Memory B cell (primary cell): ENCODE data around the gene ICE1.

ENCODE experiments used
- ATAC-seq: fragments of 150-1000 bp; cut with Tn5 transposase; 2 replicates; pipeline ENCODE4 v1.10.0; 2021; ENCODE audit warnings: low read depth, mild to moderate bottlenecking, moderate library complexity
- DNase-seq, 2 donors: peaks; one replicate each; pipeline ENCODE4 v3.0.0; 2022; ENCODE audit warnings: low spot score in 2 of 2
- H3K27ac Mint-ChIP-seq: one replicate; pipeline ENCODE4 v1.8.0; 2022; ENCODE audit warnings: mild to moderate bottlenecking, moderate library complexity, mixed read lengths
- H3K27me3 Mint-ChIP-seq: one replicate; pipeline ENCODE4 v1.8.0; 2022; ENCODE audit warnings: mixed read lengths
- H3K36me3 Mint-ChIP-seq: one replicate; pipeline ENCODE4 v1.8.0; 2022; ENCODE audit warnings: mild to moderate bottlenecking, mixed read lengths
- H3K4me1 Mint-ChIP-seq: one replicate; pipeline ENCODE4 v1.8.0; 2022; ENCODE audit warnings: mixed read lengths
- H3K4me3 Mint-ChIP-seq: one replicate; pipeline ENCODE4 v1.8.0; 2022; ENCODE audit warnings: mild to moderate bottlenecking, moderate library complexity, mixed read lengths
- H3K9me3 Mint-ChIP-seq: one replicate; pipeline ENCODE4 v1.8.0; 2022; ENCODE audit warnings: mixed read lengths

Gene ICE1

GRCh38 chr5:5416733-5417132 lies 5.7 kb upstream of the ICE1 start:
- Mint-ChIP-seq H3K36me3 (peaks cover 21% of the 10 kb centered on the region), H3K4me1 (peaks cover 10% of the 10 kb centered on the region), H3K9me3 (peaks cover 2% of the 10 kb centered on the region), H3K27ac (no peak overlapping the region), H3K4me3 (no peak overlapping the region), H3K27me3 (no peaks in the 10 kb centered on the region)
- no peak for ATAC-seq
- DNase-seq, result no peak

DNA sequence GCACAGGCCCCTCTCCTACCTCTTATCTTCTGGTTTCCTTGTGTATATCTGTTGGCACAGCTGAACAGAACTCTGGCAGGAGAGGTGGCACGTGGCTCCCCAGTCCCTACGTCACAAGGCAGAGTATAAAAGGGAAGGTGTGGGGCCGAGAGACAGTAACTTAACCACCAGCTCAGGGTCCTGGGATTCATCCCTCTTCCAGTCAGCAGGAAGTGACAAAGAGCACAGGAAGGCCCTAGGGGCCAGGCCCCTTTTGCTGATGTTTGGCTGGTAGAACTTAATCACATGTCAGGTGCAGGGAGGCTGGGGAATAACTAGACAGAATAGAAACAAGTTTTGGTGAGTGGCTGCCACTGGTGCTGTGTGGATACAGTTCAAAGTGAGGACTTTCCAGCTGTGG lies 4.5 kb upstream of the ICE1 start:
- no peak for ATAC-seq
- no peak overlapping the region for H3K27ac Mint-ChIP-seq
- peaks cover 16% of the 10 kb centered on the region for H3K36me3 Mint-ChIP-seq
- H3K9me3 Mint-ChIP-seq, result peaks cover 1% of the 10 kb centered on the region
- H3K4me1 Mint-ChIP-seq, result peaks cover 10% of the 10 kb centered on the region
- DNase-seq, result no peak
- H3K4me3 Mint-ChIP-seq, result no peak overlapping the region
- no peaks in the 10 kb centered on the region for H3K27me3 Mint-ChIP-seq

DNA sequence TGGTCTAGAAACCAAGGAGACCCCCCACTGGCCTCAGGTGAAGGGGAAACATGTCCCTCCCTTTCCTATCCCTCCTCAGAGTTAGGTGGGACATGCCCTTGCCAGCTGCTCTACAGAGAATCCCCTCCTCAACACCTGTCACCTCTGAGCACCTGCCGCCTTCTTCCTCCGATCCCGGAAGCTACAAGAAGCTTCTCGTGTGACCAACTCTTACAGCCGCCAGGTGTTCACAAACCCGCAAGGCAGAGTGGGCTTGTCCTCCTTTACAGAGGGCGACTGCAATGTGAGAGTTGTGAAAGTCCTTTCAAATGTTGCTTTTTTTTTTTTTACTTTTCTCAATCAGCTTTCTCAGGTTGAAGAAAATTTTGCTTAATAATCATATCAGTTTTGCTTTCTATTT lies 3.7 kb upstream of the ICE1 start:
- Mint-ChIP-seq H3K4me3 (no peak overlapping the region), H3K27ac (no peak overlapping the region), H3K9me3 (no peaks in the 10 kb centered on the region), H3K36me3 (peaks cover 16% of the 10 kb centered on the region), H3K4me1 (peaks cover 10% of the 10 kb centered on the region), H3K27me3 (no peaks in the 10 kb centered on the region)
- no peak for DNase-seq
- no peak for ATAC-seq

DNA sequence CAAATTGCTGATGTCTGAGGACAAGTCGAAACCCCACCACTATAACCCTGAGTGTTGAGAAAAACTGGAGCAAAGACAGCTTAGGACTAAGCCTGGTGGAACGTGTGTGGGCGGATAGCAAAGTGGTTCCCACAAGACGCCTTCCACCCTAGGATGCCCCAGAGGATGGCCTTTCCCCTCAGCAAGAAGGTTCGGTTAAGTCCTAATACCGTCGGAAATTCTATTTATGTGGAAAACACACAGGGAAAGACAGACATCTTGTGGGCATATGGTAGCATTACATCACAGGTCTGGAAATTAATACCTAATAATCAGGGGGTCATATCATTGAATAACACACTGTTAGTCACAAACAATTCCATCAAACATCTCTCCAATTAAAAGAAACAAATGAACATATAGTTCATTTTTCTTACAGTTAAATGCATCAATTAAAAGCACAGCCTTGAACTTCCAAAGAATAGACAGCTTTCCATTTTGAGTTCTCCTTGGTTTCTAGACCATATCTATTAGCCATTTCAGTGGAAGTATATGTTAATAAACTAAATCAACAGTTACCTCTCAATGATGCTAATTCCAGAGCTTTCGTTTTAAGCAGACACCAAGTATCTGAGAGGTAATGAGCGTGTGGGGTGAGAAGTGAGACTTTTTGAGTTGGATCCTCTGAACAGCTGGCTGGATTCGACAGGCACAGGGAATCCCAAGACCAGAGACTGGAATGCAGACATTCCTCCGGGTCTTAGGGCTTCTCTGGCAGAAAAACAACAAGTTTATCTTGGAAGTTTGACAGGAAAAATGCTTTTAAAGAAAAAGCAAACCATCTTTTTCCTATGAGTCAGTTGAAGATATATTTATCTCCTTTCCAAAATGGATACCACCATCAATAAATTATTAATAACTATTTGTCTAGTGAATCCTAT lies 2.9 kb upstream of the ICE1 start:
- Mint-ChIP-seq H3K27me3 (no peaks in the 10 kb centered on the region), H3K4me1 (peaks cover 10% of the 10 kb centered on the region), H3K4me3 (no peak overlapping the region), H3K9me3 (no peaks in the 10 kb centered on the region), H3K27ac (no peak overlapping the region), H3K36me3 (peaks cover 14% of the 10 kb centered on the region)
- ATAC-seq (no peak), DNase-seq (no peak)

DNA sequence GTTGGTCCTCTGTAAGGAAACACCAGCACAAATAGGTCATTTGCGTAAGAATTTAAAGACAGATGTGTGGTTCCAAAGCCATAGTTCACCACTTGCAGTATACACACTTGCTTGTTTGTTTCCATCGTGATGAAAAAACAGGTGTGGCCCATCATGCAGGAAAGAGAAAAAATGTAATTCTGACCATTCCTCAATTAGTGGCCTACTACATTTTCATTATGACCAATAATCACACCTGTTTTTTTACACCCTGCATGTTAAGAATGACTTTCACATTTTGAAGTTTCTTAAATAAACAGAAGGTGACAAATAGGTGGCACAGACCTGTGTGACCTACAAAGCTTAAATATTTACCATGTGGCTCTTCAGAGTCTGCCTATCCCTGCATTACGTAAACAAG lies 2.2 kb upstream of the ICE1 start:
- Mint-ChIP-seq H3K9me3 (no peaks in the 10 kb centered on the region), H3K27me3 (no peaks in the 10 kb centered on the region), H3K27ac (no peak overlapping the region), H3K4me1 (peaks cover 10% of the 10 kb centered on the region), H3K4me3 (no peak overlapping the region), H3K36me3 (peaks cover 11% of the 10 kb centered on the region)
- ATAC-seq, result no peak
- DNase-seq, result no peak

- Mint-ChIP-seq H3K27ac (no peak overlapping the region), H3K4me3 (no peak overlapping the region)
These were observed 1.1 kb upstream of the ICE1 start for GRCh38 chr5:5421149-5421960.

GRCh38 chr5:5422819-5423515 lies 490 bp downstream of the ICE1 start:
- H3K9me3 Mint-ChIP-seq, result no peaks in the 10 kb centered on the region

More at GRCh38 chr5:5421149-5421960, 1.1 kb upstream of the ICE1 start:
- peaks cover 8% of the 10 kb centered on the region for H3K36me3 Mint-ChIP-seq
- DNase-seq (peak; percentile 13 to 23), ATAC-seq (no peak)
- no peaks in the 10 kb centered on the region for H3K27me3 Mint-ChIP-seq
- peaks cover 10% of the 10 kb centered on the region for H3K4me1 Mint-ChIP-seq
- no peaks in the 10 kb centered on the region for H3K9me3 Mint-ChIP-seq

DNA sequence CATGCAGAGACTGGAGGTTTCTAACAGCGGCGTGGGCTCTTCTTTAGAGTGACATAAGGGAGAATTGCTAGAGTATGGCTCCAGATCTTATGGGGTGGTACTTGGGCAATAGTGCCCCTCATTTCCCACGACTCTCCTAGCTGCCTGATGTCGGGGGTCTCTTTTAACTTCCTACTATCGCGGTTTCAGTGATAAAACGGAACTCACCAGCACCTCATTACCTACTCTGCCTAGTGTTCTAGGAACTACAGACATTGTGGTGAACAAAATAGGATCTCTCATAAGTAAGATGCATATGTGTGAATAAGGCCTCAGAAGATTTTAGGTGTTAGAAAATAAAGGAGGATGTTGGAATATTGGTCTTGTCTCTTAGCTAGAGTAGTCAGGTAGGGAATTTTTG lies 1.1 kb downstream of the ICE1 start:
- ATAC-seq, result no peak
- no peak overlapping the region for H3K4me3 Mint-ChIP-seq
- H3K27me3 Mint-ChIP-seq, result no peaks in the 10 kb centered on the region
- H3K36me3 Mint-ChIP-seq, result peaks cover 4% of the 10 kb centered on the region
- no peak overlapping the region for H3K27ac Mint-ChIP-seq
- H3K9me3 Mint-ChIP-seq, result no peaks in the 10 kb centered on the region
- peaks cover 19% of the 10 kb centered on the region for H3K4me1 Mint-ChIP-seq
- DNase-seq, result no peak

More at GRCh38 chr5:5422819-5423515, 490 bp downstream of the ICE1 start:
- Mint-ChIP-seq H3K27ac (no peak overlapping the region), H3K36me3 (peaks cover 4% of the 10 kb centered on the region), H3K4me3 (no peak overlapping the region), H3K27me3 (no peaks in the 10 kb centered on the region), H3K4me1 (peaks cover 17% of the 10 kb centered on the region)
- DNase-seq (peak in 1 of 2 donors; percentile 50), ATAC-seq (peak; percentile 22)

- no peak for DNase-seq
- no peak overlapping the region for H3K4me3 Mint-ChIP-seq
- H3K36me3 Mint-ChIP-seq, result peaks cover 4% of the 10 kb centered on the region
- H3K9me3 Mint-ChIP-seq, result no peaks in the 10 kb centered on the region
- no peak overlapping the region for H3K27ac Mint-ChIP-seq
- no peak for ATAC-seq
- H3K4me1 Mint-ChIP-seq, result peaks cover 27% of the 10 kb centered on the region
- no peaks in the 10 kb centered on the region for H3K27me3 Mint-ChIP-seq
These were observed 2.3 kb downstream of the ICE1 start for GRCh38 chr5:5424736-5425135.

- Mint-ChIP-seq H3K9me3 (no peaks in the 10 kb centered on the region), H3K4me1 (peaks cover 39% of the 10 kb centered on the region), H3K4me3 (no peak overlapping the region), H3K27ac (no peak overlapping the region), H3K27me3 (no peaks in the 10 kb centered on the region), H3K36me3 (peaks cover 4% of the 10 kb centered on the region)
- no peak for DNase-seq
- ATAC-seq, result no peak
These were observed 7.7 kb downstream of the ICE1 start for GRCh38 chr5:5430136-5430535.

DNA sequence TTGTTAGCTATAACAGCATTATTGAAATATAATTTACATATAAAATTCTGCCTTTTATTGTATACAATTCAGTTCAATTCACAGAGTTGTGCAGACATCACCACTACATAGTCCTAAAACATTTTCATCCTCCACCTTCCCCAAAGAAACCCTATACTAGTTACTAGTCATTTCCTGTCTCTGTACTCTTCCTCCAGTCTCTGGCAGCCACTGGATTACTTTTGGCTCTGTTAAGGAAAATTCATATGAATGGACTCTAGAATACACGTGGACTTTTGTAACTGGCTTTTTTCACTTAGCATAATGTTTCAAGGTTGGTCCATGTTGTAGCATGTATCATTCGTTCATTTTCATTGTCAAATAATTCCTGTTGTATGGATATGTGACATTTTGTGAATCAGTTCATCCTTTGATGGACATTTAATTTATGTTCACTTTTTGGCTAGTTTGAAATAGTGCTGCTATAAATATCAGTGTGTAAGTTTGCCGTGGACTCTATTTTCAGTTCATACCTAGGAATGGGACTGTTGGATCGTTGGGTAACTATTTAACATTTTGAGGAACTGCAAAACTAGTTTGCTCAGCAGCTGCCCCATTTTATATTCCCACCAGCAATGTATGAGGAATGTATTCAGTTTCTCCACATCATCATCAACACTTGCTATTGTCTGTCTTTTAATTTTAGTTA lies 9.7 kb downstream of the ICE1 start:
- peak overlapping the region; percentile 14 for H3K27ac Mint-ChIP-seq
- no peaks in the 10 kb centered on the region for H3K9me3 Mint-ChIP-seq
- no peak overlapping the region for H3K4me3 Mint-ChIP-seq
- no peaks in the 10 kb centered on the region for H3K27me3 Mint-ChIP-seq
- no peak for DNase-seq
- ATAC-seq, result no peak
- peaks cover 3% of the 10 kb centered on the region for H3K36me3 Mint-ChIP-seq
- H3K4me1 Mint-ChIP-seq, result peaks cover 36% of the 10 kb centered on the region

DNA sequence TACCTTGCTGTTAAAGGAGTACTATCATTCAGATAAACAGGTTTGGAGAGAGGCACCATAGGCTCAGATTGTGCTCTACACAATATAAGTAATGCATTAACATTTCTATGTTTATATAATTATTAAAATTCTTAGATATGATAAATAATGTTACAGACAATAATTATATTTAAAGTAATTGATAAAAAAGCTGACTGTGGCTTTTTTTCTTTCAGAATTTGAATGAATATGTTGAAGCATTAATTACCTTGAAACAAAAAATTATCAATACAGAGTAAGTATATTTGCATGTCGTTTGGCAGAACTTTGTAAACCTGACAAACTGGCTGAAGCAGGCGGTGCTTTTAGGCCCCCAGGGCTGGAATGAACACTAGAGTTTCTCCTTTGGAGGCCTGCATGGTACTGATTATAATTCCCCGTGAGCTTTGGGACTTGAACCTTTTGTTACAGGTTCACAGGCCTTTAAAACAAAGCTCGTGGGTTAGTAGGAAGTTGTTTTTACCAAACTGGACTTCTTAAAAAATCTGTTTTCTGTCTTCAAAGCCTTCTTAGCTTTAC lies 13.8 kb downstream of the ICE1 start:
- no peak for ATAC-seq
- no peak for DNase-seq
- H3K27ac Mint-ChIP-seq, result no peak overlapping the region
- H3K27me3 Mint-ChIP-seq, result no peaks in the 10 kb centered on the region
- H3K4me3 Mint-ChIP-seq, result no peak overlapping the region
- peaks cover 12% of the 10 kb centered on the region for H3K4me1 Mint-ChIP-seq
- no peaks in the 10 kb centered on the region for H3K9me3 Mint-ChIP-seq
- H3K36me3 Mint-ChIP-seq, result peaks cover 15% of the 10 kb centered on the region
